Measurements from ENCODE around the gene NDRG2.

Gene NDRG2

GRCh38 chr14:20988717-20989470 is 36.0 kb downstream of the NDRG2 start:
- Histone ChIP-seq H3K4me1 (ENCODE audit: control insufficient read depth, insufficient read depth, low read length) (0 out of 2 replicates have a peak, but pooled peaks cover 2% of the 10 kb centered on the region), H3K27ac (ENCODE audit: extremely low read depth, low read depth, low read length) (peak overlapping the region; percentile 34), H3K4me3 (ENCODE audit: low read depth, low read length) (peak overlapping the region; percentile 24), H3K36me3 (ENCODE audit: control insufficient read depth in 2 of 2, insufficient read depth in 1 of 2, low read length in 2 of 2) (peaks cover 19 to 26% of the 10 kb centered on the region in 2 experiments), H3K9me3 (ENCODE audit: control insufficient read depth, insufficient read depth, low read depth, low read length) (no peaks in the 10 kb centered on the region)
- POLR2A ChIA-PET = interaction anchor here (0.6 to 0.8 kb wide), 2 partner anchors 18 to 82 kb away, joined by 3 read pairs; no protein-coding TSS in a partner anchor
- CTCF ChIA-PET = interaction anchor here (0.6 to 2.2 kb wide), 5 partner anchors 8 to 534 kb away, joined by 3 to 15 read pairs (median 4); partner anchors contain the start of gene APEX1
- TF ChIP-seq ZNF596 (tag by site-specific recombination; IDR thresholded peaks at IDR 0.05) (no peak), ZNF626 (tag by site-specific recombination; IDR thresholded peaks at IDR 0.05) (no peak), HOXC10 (CRISPR knock-in tag; IDR thresholded peaks at IDR 0.05) (no peak), ZNF132 (tag by site-specific recombination; IDR thresholded peaks at IDR 0.05; ENCODE audit: borderline replicate concordance) (no peak), ZNF488 (tag by site-specific recombination; IDR thresholded peaks at IDR 0.05) (no peak), SP3 (tag by site-specific recombination; IDR thresholded peaks at IDR 0.05) (no peak), ZNF239 (tag by site-specific recombination; IDR thresholded peaks at IDR 0.05) (no peak), ZNF701 (tag by site-specific recombination; IDR thresholded peaks at IDR 0.05) (no peak), KLF1 (tag by site-specific recombination; IDR thresholded peaks at IDR 0.05) (no peak), ZNF664 (tag by site-specific recombination; IDR thresholded peaks at IDR 0.05) (no peak), ZNF548 (tag by site-specific recombination; IDR thresholded peaks at IDR 0.05) (no peak), ZNF292 (tag by site-specific recombination; IDR thresholded peaks at IDR 0.05; ENCODE audit: borderline replicate concordance, low read depth) (no peak), IKZF3 (tag by site-specific recombination; IDR thresholded peaks at IDR 0.05) (no peak), ZNF585B (tag by site-specific recombination; IDR thresholded peaks at IDR 0.05) (no peak)
- TF ChIP-seq, protein P1, sequence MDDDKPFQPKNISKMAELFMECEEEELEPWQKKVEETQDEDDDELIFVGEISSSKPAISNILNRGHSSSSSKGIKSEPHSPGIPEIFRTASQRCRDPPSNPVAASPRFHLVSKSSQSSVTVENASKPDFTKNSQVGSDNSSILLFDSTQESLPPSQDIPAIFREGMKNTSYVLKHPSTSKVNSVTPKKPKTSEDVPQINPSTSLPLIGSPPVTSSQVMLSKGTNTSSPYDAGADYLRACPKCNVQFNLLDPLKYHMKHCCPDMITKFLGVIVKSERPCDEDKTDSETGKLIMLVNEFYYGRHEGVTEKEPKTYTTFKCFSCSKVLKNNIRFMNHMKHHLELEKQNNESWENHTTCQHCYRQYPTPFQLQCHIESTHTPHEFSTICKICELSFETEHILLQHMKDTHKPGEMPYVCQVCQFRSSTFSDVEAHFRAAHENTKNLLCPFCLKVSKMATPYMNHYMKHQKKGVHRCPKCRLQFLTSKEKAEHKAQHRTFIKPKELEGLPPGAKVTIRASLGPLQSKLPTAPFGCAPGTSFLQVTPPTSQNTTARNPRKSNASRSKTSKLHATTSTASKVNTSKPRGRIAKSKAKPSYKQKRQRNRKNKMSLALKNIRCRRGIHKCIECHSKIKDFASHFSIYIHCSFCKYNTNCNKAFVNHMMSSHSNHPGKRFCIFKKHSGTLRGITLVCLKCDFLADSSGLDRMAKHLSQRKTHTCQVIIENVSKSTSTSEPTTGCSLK (tag by site-specific recombination; IDR thresholded peaks at IDR 0.05) = no peak
- TF ChIP-seq, protein P2, sequence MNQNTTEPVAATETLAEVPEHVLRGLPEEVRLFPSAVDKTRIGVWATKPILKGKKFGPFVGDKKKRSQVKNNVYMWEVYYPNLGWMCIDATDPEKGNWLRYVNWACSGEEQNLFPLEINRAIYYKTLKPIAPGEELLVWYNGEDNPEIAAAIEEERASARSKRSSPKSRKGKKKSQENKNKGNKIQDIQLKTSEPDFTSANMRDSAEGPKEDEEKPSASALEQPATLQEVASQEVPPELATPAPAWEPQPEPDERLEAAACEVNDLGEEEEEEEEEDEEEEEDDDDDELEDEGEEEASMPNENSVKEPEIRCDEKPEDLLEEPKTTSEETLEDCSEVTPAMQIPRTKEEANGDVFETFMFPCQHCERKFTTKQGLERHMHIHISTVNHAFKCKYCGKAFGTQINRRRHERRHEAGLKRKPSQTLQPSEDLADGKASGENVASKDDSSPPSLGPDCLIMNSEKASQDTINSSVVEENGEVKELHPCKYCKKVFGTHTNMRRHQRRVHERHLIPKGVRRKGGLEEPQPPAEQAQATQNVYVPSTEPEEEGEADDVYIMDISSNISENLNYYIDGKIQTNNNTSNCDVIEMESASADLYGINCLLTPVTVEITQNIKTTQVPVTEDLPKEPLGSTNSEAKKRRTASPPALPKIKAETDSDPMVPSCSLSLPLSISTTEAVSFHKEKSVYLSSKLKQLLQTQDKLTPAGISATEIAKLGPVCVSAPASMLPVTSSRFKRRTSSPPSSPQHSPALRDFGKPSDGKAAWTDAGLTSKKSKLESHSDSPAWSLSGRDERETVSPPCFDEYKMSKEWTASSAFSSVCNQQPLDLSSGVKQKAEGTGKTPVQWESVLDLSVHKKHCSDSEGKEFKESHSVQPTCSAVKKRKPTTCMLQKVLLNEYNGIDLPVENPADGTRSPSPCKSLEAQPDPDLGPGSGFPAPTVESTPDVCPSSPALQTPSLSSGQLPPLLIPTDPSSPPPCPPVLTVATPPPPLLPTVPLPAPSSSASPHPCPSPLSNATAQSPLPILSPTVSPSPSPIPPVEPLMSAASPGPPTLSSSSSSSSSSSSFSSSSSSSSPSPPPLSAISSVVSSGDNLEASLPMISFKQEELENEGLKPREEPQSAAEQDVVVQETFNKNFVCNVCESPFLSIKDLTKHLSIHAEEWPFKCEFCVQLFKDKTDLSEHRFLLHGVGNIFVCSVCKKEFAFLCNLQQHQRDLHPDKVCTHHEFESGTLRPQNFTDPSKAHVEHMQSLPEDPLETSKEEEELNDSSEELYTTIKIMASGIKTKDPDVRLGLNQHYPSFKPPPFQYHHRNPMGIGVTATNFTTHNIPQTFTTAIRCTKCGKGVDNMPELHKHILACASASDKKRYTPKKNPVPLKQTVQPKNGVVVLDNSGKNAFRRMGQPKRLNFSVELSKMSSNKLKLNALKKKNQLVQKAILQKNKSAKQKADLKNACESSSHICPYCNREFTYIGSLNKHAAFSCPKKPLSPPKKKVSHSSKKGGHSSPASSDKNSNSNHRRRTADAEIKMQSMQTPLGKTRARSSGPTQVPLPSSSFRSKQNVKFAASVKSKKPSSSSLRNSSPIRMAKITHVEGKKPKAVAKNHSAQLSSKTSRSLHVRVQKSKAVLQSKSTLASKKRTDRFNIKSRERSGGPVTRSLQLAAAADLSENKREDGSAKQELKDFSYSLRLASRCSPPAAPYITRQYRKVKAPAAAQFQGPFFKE (tag by site-specific recombination; IDR thresholded peaks at IDR 0.05; ENCODE audit: borderline replicate concordance) = no peak
- TF ChIP-seq, protein P3, sequence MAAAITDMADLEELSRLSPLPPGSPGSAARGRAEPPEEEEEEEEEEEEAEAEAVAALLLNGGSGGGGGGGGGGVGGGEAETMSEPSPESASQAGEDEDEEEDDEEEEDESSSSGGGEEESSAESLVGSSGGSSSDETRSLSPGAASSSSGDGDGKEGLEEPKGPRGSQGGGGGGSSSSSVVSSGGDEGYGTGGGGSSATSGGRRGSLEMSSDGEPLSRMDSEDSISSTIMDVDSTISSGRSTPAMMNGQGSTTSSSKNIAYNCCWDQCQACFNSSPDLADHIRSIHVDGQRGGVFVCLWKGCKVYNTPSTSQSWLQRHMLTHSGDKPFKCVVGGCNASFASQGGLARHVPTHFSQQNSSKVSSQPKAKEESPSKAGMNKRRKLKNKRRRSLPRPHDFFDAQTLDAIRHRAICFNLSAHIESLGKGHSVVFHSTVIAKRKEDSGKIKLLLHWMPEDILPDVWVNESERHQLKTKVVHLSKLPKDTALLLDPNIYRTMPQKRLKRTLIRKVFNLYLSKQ (tag by site-specific recombination; IDR thresholded peaks at IDR 0.05; ENCODE audit: borderline replicate concordance) = no peak
- TF ChIP-seq, protein P4, sequence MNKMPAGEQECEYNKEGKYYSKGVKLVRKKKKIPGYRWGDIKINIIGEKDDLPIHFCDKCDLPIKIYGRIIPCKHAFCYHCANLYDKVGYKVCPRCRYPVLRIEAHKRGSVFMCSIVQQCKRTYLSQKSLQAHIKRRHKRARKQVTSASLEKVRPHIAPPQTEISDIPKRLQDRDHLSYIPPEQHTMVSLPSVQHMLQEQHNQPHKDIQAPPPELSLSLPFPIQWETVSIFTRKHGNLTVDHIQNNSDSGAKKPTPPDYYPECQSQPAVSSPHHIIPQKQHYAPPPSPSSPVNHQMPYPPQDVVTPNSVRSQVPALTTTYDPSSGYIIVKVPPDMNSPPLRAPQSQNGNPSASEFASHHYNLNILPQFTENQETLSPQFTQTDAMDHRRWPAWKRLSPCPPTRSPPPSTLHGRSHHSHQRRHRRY (tag by site-specific recombination; IDR thresholded peaks at IDR 0.05) = no peak
